ENCODE measurements around the gene STXBP6. TPM values are rescaled to one million over a fixed set of nuclear protein-coding genes. Genes with fewer than 3 reads are reported as not detected.

The STXBP6 gene
- polyA plus RNA-seq, 1 donor (not counting 4 experiments of a cell fraction or from before 2014, with no cell fraction given) = 1.4 TPM

- Histone ChIP-seq H3K36me3 (ENCODE audit: control insufficient read depth in 2 of 2, extremely low read depth in 1 of 2, insufficient read depth in 2 of 2, low read length in 2 of 2) (no peaks in the 10 kb centered on the region), H3K4me3 (ENCODE audit: control insufficient read depth in 2 of 3, extremely low read depth in 1 of 3, insufficient read depth in 2 of 3, low read depth in 1 of 3, low read length in 3 of 3) (no peak overlapping the region), H3K4me2 (ENCODE audit: control insufficient read depth, extremely low read depth, insufficient read depth, low read depth, low read length) (no peak overlapping the region), H3K79me2 (ENCODE audit: control insufficient read depth, insufficient read depth, low read length) (no peaks in the 10 kb centered on the region), H3K4me1 (ENCODE audit: control insufficient read depth, extremely low read depth, insufficient read depth, low read length) (peaks cover 2% of the 10 kb centered on the region), H4K20me1 (ENCODE audit: control insufficient read depth, extremely low read depth, insufficient read depth, low read length) (no peaks in the 10 kb centered on the region), H2AFZ (ENCODE audit: control insufficient read depth, low read length) (no peak overlapping the region), H3K27me3 (ENCODE audit: control insufficient read depth, extremely low read depth, insufficient read depth, low read length) (no peaks in the 10 kb centered on the region), H3K27ac (ENCODE audit: control insufficient read depth, insufficient read depth, low read length) (no peak overlapping the region), H3K9me3 (ENCODE audit: control insufficient read depth, low read depth, low read length) (no peaks in the 10 kb centered on the region), H3K9ac (ENCODE audit: control insufficient read depth, extremely low read depth, insufficient read depth, low read length) (no peak overlapping the region), H3K9me1 (ENCODE audit: control insufficient read depth, extremely low read depth, insufficient read depth, low read length) (no peaks in the 10 kb centered on the region)
- dilution Hi-C loops (cut with MboI; ENCODE audit: extremely low pct_ligation_motif_present, low sequenced_read_pairs) = no loop called here
- no peak for FAIRE-seq
- no peak for DNase-seq (ENCODE audit: low read depth, low spot score)
- TF ChIP-seq CTCF (optimal IDR thresholded peaks at IDR 0.05 in 1 of 3, IDR thresholded peaks at IDR 0.05 in 1 of 3, conservative IDR thresholded peaks at IDR 0.05 in 1 of 3; ENCODE audit: extremely low read depth in 1 of 3, insufficient read depth in 2 of 3, low read length in 3 of 3) (no peak), EZH2 (IDR thresholded peaks at IDR 0.05; ENCODE audit: low read length) (no peak)
These were observed 67.3 kb downstream of the STXBP6 start for GRCh38 chr14:24982472-24983155.

DNA sequence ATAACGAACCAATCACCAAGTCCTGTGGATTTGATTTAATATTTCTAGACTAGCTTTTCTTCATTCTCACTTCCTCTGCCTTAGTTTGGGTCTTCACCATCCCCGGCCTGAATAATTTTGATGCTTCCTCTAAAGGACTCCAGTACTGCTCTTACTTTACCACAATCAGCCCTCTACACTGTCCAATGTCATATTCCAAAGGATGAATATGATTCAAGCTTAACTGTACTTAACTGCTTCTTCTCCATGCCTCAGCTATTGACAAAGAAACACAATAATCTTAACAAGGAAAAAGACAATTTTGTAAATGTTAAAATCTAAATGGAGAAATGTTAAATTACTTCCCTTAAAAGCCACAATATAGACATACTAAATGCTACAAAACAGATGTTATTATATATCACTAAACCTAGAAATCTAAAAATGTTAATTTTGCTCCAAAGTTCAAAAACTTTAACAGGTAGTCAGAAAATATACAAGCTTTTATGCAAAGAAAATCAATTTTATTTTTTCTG is 70.2 kb downstream of the STXBP6 start:
- dilution Hi-C loops (cut with MboI; ENCODE audit: extremely low pct_ligation_motif_present, low sequenced_read_pairs) = no loop called here
- H3K79me2 ChIP-seq (ENCODE audit: control insufficient read depth, insufficient read depth, low read length) = no peaks in the 10 kb centered on the region
- no peaks in the 10 kb centered on the region for H3K36me3 ChIP-seq (ENCODE audit: control insufficient read depth in 2 of 2, extremely low read depth in 1 of 2, insufficient read depth in 2 of 2, low read length in 2 of 2)
- no peak for FAIRE-seq
- H3K9me3 ChIP-seq (ENCODE audit: control insufficient read depth, low read depth, low read length) = no peaks in the 10 kb centered on the region
- no peak for DNase-seq (ENCODE audit: low read depth, low spot score)
- no peak overlapping the region for H3K9ac ChIP-seq (ENCODE audit: control insufficient read depth, extremely low read depth, insufficient read depth, low read length)
- H3K4me1 ChIP-seq (ENCODE audit: control insufficient read depth, extremely low read depth, insufficient read depth, low read length) = peaks cover 2% of the 10 kb centered on the region
- no peak overlapping the region for H2AFZ ChIP-seq (ENCODE audit: control insufficient read depth, low read length)
- no peak overlapping the region for H3K4me3 ChIP-seq (ENCODE audit: control insufficient read depth in 2 of 3, extremely low read depth in 1 of 3, insufficient read depth in 2 of 3, low read depth in 1 of 3, low read length in 3 of 3)
- H3K27ac ChIP-seq (ENCODE audit: control insufficient read depth, insufficient read depth, low read length) = no peak overlapping the region
- no peaks in the 10 kb centered on the region for H3K9me1 ChIP-seq (ENCODE audit: control insufficient read depth, extremely low read depth, insufficient read depth, low read length)
- TF ChIP-seq EZH2 (IDR thresholded peaks at IDR 0.05; ENCODE audit: low read length) = no peak
- no peak for TF ChIP-seq CTCF (optimal IDR thresholded peaks at IDR 0.05 in 1 of 3, IDR thresholded peaks at IDR 0.05 in 1 of 3, conservative IDR thresholded peaks at IDR 0.05 in 1 of 3; ENCODE audit: extremely low read depth in 1 of 3, insufficient read depth in 2 of 3, low read length in 3 of 3)
- no peaks in the 10 kb centered on the region for H4K20me1 ChIP-seq (ENCODE audit: control insufficient read depth, extremely low read depth, insufficient read depth, low read length)
- no peak overlapping the region for H3K4me2 ChIP-seq (ENCODE audit: control insufficient read depth, extremely low read depth, insufficient read depth, low read depth, low read length)
- no peaks in the 10 kb centered on the region for H3K27me3 ChIP-seq (ENCODE audit: control insufficient read depth, extremely low read depth, insufficient read depth, low read length)
